ENCODE data around the gene PKP3. TPM values are rescaled to one million over a fixed set of nuclear protein-coding genes. Genes with fewer than 3 reads are reported as not detected.

Gene PKP3
- total and polyA plus RNA-seq, 9 of the 15 experiments (the other 6 are each of a cell fraction or from before 2014, with no cell fraction given): 0.11 to 110 (median 30.7) TPM

DNA sequence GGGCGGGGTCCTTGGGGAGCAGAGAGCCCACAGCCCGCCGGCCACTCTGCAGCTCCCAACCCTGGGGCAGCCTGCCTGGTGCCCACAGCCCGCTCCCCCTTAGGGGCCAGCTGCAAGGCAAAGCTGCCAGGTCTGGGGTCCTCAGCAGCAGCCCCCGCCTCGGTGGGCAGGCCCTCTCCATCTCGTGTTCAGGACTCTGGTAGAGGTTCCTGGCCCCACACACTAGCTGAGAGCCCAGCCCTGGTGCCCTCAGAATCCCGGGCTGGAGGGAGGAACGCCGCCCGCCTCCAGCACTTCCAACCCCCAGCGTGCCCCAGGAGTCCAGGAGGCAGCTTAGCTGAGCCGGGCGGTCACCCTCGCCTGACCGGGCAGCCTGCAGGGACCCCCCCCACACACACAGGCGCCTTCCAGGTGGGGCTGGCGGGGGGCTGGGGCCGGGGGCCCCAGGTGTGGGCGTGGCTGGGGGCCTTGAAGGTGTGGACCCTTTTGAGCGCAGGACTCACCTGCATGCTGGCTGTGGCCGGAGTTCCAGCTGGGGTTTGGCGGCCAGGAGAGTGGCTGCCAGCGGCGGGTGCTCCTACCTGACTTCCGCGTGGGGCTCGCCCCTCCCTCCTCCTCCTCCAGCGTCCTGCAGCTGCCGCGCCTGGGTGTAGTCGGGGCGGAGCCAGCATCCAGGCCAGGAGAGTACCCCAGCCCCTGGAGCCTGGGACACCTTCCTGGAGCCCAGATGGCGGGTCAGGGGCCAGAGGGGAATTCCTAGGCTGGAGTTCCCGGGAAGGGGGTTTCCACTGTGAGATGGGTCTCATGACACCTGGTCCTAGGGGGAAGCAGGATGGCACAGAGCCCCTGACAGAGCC is 47.6 kb downstream of the PKP3 start, which contains the start of gene ANO9 (continued):
- TF ChIP-seq RREB1 (CRISPR knock-in tag; IDR thresholded peaks at IDR 0.05) (no peak), VEZF1 (CRISPR knock-in tag; IDR thresholded peaks at IDR 0.05) (peak; percentile 79), ZNF644 (tag; IDR thresholded peaks at IDR 0.05; ENCODE audit: low read depth) (no peak), MEF2A (IDR thresholded peaks at IDR 0.05; ENCODE audit: control insufficient read depth, low read depth, low read length) (no peak), ZNF408 (CRISPR knock-in tag; IDR thresholded peaks at IDR 0.05; ENCODE audit: low read depth) (no peak), ZNF263 (CRISPR knock-in tag; IDR thresholded peaks at IDR 0.05; ENCODE audit: borderline replicate concordance) (peak; percentile 49; the same call in 1 of the 2 replicates), DIDO1 (tag; IDR thresholded peaks at IDR 0.05; ENCODE audit: low read depth) (no peak), PHTF2 (CRISPR knock-in tag; IDR thresholded peaks at IDR 0.05) (no peak), ZNF695 (CRISPR knock-in tag; IDR thresholded peaks at IDR 0.05) (no peak), SP1 (CRISPR knock-in tag; IDR thresholded peaks at IDR 0.05) (no peak), MAX (CRISPR knock-in tag; IDR thresholded peaks at IDR 0.05) (no peak)
- TF ChIP-seq, protein P1, sequence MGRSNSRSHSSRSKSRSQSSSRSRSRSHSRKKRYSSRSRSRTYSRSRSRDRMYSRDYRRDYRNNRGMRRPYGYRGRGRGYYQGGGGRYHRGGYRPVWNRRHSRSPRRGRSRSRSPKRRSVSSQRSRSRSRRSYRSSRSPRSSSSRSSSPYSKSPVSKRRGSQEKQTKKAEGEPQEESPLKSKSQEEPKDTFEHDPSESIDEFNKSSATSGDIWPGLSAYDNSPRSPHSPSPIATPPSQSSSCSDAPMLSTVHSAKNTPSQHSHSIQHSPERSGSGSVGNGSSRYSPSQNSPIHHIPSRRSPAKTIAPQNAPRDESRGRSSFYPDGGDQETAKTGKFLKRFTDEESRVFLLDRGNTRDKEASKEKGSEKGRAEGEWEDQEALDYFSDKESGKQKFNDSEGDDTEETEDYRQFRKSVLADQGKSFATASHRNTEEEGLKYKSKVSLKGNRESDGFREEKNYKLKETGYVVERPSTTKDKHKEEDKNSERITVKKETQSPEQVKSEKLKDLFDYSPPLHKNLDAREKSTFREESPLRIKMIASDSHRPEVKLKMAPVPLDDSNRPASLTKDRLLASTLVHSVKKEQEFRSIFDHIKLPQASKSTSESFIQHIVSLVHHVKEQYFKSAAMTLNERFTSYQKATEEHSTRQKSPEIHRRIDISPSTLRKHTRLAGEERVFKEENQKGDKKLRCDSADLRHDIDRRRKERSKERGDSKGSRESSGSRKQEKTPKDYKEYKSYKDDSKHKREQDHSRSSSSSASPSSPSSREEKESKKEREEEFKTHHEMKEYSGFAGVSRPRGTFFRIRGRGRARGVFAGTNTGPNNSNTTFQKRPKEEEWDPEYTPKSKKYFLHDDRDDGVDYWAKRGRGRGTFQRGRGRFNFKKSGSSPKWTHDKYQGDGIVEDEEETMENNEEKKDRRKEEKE (IDR thresholded peaks at IDR 0.05; ENCODE audit: borderline replicate concordance in 1 of 2, control insufficient read depth in 1 of 2, low read depth in 2 of 2, low read length in 1 of 2): no peak
- TF ChIP-seq, protein P2, sequence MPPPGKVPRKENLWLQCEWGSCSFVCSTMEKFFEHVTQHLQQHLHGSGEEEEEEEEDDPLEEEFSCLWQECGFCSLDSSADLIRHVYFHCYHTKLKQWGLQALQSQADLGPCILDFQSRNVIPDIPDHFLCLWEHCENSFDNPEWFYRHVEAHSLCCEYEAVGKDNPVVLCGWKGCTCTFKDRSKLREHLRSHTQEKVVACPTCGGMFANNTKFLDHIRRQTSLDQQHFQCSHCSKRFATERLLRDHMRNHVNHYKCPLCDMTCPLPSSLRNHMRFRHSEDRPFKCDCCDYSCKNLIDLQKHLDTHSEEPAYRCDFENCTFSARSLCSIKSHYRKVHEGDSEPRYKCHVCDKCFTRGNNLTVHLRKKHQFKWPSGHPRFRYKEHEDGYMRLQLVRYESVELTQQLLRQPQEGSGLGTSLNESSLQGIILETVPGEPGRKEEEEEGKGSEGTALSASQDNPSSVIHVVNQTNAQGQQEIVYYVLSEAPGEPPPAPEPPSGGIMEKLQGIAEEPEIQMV (tag; conservative IDR thresholded peaks at IDR 0.05; ENCODE audit: low read depth): no peak

Measured in K562 (cell line).